GM12878 (cell line): Measurements from ENCODE around the gene AMPD2. TPM values are rescaled to one million over a fixed set of nuclear protein-coding genes. Genes with fewer than 3 reads are reported as not detected.
A peak's percentile ranks its signal among the peaks of the same experiment; 100 is the strongest.

Experiments used
- ATAC-seq: fragments of 200-7000 bp; cut with Tn5 transposase; 3 replicates; pipeline ENCODE4 v1.9.1; 2020; ENCODE audit warnings: mild to moderate bottlenecking, moderate library complexity
- BruUV-seq: library from RNA; stranded (reverse); fragments of 400-500 nt; replicated peaks from 2 replicates; lab custom pipeline; 2021; lab: Mats Ljungman, UMichigan
- CTCF ChIA-PET: fragments of 300-600 bp; sonication (Branson Sonifier 250); formaldehyde crosslinking; extraction: SDS; loops from one replicate; lab custom pipeline; 2021; ENCODE audit warnings: inconsistent platforms; lab: Yijun Ruan, JAX
- POLR2A ChIA-PET: fragments of 350-600 bp; formaldehyde crosslinking; extraction: SDS; loops from one replicate; lab custom pipeline; 2021; ENCODE audit warnings: inconsistent platforms; lab: Charles Lee
- RAD21 ChIA-PET: fragments of 300-600 bp; sonication (Branson Sonifier 250); formaldehyde crosslinking; loops from one replicate; lab custom pipeline; 2023; ENCODE audit warnings: antibody characterized with exemption; ENCODE audit not compliant: unreplicated experiment; lab: Charles Lee
- SMC1A ChIA-PET: fragments of 300-600 bp; sonication (Branson Sonifier 250); formaldehyde crosslinking; loops from one replicate; lab custom pipeline; 2023; ENCODE audit not compliant: unreplicated experiment, uncharacterized antibody; lab: Charles Lee
- DNase-seq: peaks from one replicate; pipeline ENCODE4 v3.0.0-alpha.2; 2011; ENCODE audit warnings: low read depth, low spot score
- FAIRE-seq: peaks from 3 replicates; lab custom pipeline; 2011; peaks lifted over from hg19 to GRCh38; lab: Jason Lieb, UNC
- H2AFZ ChIP-seq: 2 replicates; pipeline ENCODE4 v1.6.0; 2011; ENCODE audit warnings: low read depth, low read length, control low read depth; ENCODE audit not compliant: control insufficient read depth
- H3K27ac ChIP-seq: 2 replicates; pipeline ENCODE4 v1.5.1; 2011; ENCODE audit warnings: control low read depth; ENCODE audit not compliant: control insufficient read depth, insufficient read depth
- H3K27me3 ChIP-seq, 2 experiments: replicated peaks in 1 of 2; 2 replicates each; pipeline versions ENCODE4 v1.6.0 to v1.6.1; 2011; ENCODE audit warnings: low read length in 1 of 2; ENCODE audit not compliant: control insufficient read depth in 2 of 2, insufficient read depth in 2 of 2
- H3K36me3 ChIP-seq, 2 experiments: 2 replicates each; pipeline ENCODE4 v1.5.1; 2011; ENCODE audit warnings: low read length in 1 of 2; ENCODE audit not compliant: control insufficient read depth in 2 of 2, insufficient read depth in 2 of 2
- H3K4me1 ChIP-seq: 2 replicates; pipeline ENCODE4 v1.6.1; 2011; ENCODE audit warnings: mild to moderate bottlenecking, low read length, moderate library complexity, mixed read lengths; ENCODE audit not compliant: control insufficient read depth, insufficient read depth
- H3K4me2 ChIP-seq: 2 replicates; pipeline ENCODE4 v1.6.0; 2011; ENCODE audit warnings: control low read depth; ENCODE audit not compliant: control insufficient read depth, insufficient read depth
- H3K4me3 ChIP-seq: fragments of 200-600 bp; sonication (generic); 2 replicates; pipeline ENCODE4 v1.5.1; 2016
- H3K79me2 ChIP-seq: 2 replicates; pipeline ENCODE4 v1.6.0; 2011; ENCODE audit warnings: low read length; ENCODE audit not compliant: control insufficient read depth, insufficient read depth
- H3K9ac ChIP-seq: 2 replicates; pipeline ENCODE4 v1.8.0; 2011; ENCODE audit warnings: low read length, control low read depth, mixed read lengths; ENCODE audit not compliant: control insufficient read depth, insufficient read depth
- H3K9me3 ChIP-seq: replicated peaks from 3 replicates; pipeline ENCODE4 v1.5.1; 2011; ENCODE audit warnings: mild to moderate bottlenecking, low read length; ENCODE audit not compliant: control insufficient read depth, insufficient read depth
- H4K20me1 ChIP-seq: 2 replicates; pipeline ENCODE4 v1.6.0; 2011; ENCODE audit not compliant: control insufficient read depth, insufficient read depth
- BHLHE40 ChIP-seq, 2 experiments: fragments of 450-650 bp in 1 of 2; IDR thresholded peaks; 2 replicates each; pipeline ENCODE4 v1.6.1; 2011 to 2017; ENCODE audit warnings: low read depth in 2 of 2, borderline replicate concordance in 1 of 2, improper control_type of control experiment in 1 of 2, low read length in 1 of 2, mild to moderate bottlenecking in 1 of 2
- TARDBP ChIP-seq: IDR thresholded peaks from 2 replicates; pipeline ENCODE4 v1.6.1; 2016; ENCODE audit warnings: borderline replicate concordance
- WGBS: methylation state at CpG from one replicate; pipeline ENCODE4 v1.1.6; 2016; ENCODE audit warnings: low lambda C conversion rate; ENCODE audit not compliant: insufficient replicate concordance, insufficient coverage; ENCODE audit errors: missing lambda C conversion rate; 5-methylcytosine and 5-hydroxymethylcytosine counted together
- in situ Hi-C: fragments of 300-500 bp; cut with MboI; formaldehyde crosslinking; loops from 9 replicates; pipeline ENCODE4 v1.14.3; 2018; ENCODE audit warnings: mixed read lengths
- intact Hi-C: fragments of 100-400 bp; cut with micrococcal nuclease; formaldehyde crosslinking; loops from one replicate; pipeline ENCODE4 v1.14.2; 2022; ENCODE audit not compliant: unreplicated experiment
- polyA plus RNA-seq, 11 experiments: library from polyadenylated mRNA; depleted of rRNA in 4 of 11; unstranded in 6 of 11; stranded (reverse) in 5 of 11; fragments of >200 nt; fragmentation: Nextera tagmentation in 4 of 11; fragmentation: Illumina TruSeq in 1 of 11; extraction: Ambion mirVana in 4 of 11; extraction: Trizol in 1 of 11; gene quantifications; 1 replicate in 1 of 11; 2 replicates in 10 of 11; pipeline versions ENCODE4 v1.2.1 to v1.2.3, GENCODE V29; 2011 to 2016; ENCODE audit warnings: inconsistent platforms in 2 of 11, missing spikeins in 2 of 11, low read depth in 1 of 11
- total RNA-seq, 4 experiments: library from RNA; depleted of rRNA in 3 of 4; stranded (reverse); fragments of >200 nt in 3 of 4; fragmentation: Illumina TruSeq in 1 of 4; extraction: Trizol in 1 of 4; gene quantifications; 2 replicates each; pipeline versions ENCODE4 v1.2.1 to v1.2.3, GENCODE V29; 2013 to 2021

AMPD2 gene
- total and polyA plus RNA-seq, 10 of the 15 experiments (the other 5 are each of a cell fraction or from before 2014, with no cell fraction given), result 2.0 to 75.9 (median 31.3) TPM

DNA sequence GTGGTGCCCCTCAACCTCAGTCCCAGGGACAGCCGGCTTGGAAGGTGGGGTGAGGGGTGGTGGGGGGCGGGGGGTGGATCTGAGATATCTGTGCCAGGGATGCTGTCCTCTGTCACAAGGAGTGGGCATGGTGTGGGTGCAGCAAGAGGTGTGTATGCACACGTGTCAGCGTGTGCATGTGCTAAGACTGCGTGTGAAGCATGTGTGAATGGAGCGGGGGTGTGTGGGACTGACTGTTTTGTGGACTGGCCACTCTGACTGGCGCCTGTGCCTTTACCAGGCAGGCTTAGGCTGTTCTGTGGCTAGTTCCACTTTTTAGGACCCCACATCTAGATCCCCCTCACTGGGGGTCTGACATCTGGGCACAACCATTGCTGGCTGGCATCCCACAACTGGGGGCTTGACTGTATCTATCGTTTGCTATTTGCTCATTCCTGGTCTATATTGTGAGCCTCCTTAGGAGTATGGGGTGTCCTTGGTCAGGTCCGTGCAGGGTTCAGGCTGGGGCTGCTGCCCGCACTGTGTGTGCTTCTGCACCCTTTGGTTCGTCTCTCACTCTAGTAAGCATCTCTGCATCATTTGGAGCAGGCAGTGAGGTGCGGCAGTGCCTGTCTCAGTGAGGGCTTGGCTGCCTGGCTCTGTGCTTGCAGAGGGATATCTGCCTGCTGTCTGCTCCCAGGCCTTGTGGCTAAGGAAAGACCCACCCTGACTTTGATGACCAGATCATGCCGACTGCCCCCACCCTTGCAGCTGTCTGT, 1.9 kb downstream of the AMPD2 start:
- ATAC-seq (peak; percentile 3; the same call in 2 of the 3 replicates), FAIRE-seq (no peak), DNase-seq (no peak)
- H3K9me3 ChIP-seq, result no peaks in the 10 kb centered on the region
- BruUV-seq, result TSS peak; percentile 50
- H3K36me3 ChIP-seq, result no peaks in the 10 kb centered on the region; a peak in 2 of 4 replicates
- ChIA-PET RAD21 (interaction anchor here (1.2 kb wide), 1 partner anchor 14 kb away, joined by 3 read pairs; no protein-coding TSS in a partner anchor), CTCF (interaction anchor here (1.2 to 1.7 kb wide), 4 partner anchors 9 to 131 kb away, joined by 4 to 6 read pairs (median 4); partner anchors contain the start of gene GNAI3), SMC1A (interaction anchor here (0.6 to 2.7 kb wide), 2 partner anchors 69 to 73 kb away, joined by 3 to 18 read pairs; partner anchors contain the start of gene GNAI3), POLR2A (interaction anchor here (0.6 to 3.4 kb wide), 2 partner anchors 57 to 73 kb away, joined by 3 to 34 read pairs; partner anchors contain the start of gene GNAI3)
- H3K4me3 ChIP-seq, result peak overlapping the region; percentile 85
- no peaks in the 10 kb centered on the region for H4K20me1 ChIP-seq
- H3K27me3 ChIP-seq, result no peaks in the 10 kb centered on the region
- WGBS, result 7% methylated on average over 13 of the region's 13 CpGs
- H3K4me1 ChIP-seq, result peaks cover 38% of the 10 kb centered on the region
- H3K79me2 ChIP-seq, result peaks cover 51% of the 10 kb centered on the region
- H3K9ac ChIP-seq, result peak overlapping the region; percentile 86
- TF ChIP-seq BHLHE40 (IDR thresholded peaks at IDR 0.05; ENCODE audit: borderline replicate concordance in 1 of 2, low read depth in 2 of 2, low read length in 1 of 2), result peak in 1 of 2 experiments; percentile 22; a peak in 1 of 4 replicates
- no peak for TF ChIP-seq TARDBP
- H3K27ac ChIP-seq, result peak overlapping the region; percentile 72; the same call in 1 of the 2 replicates
- in situ Hi-C loops, result loop anchor here (5.0 kb wide), 2 partner anchors 74 to 134 kb away; partner anchors contain the start of gene GNAI3
- H3K4me2 ChIP-seq, result peak overlapping the region; percentile 26
- H2AFZ ChIP-seq, result no peak overlapping the region
- intact Hi-C loops, result loop anchor here (5.0 kb wide), 1 partner anchor 129 kb away; the partner anchor contains the start of gene CYB561D1
